Adrenal gland (tissue), 12 donors: ENCODE data around the gene HNMT. TPM values are rescaled to one million over a fixed set of nuclear protein-coding genes. Genes with fewer than 3 reads are reported as not detected.

Experiments
- DNase-seq, 7 donors: peaks; one replicate each; pipeline ENCODE4 v3.0.0-alpha.2; 2019 to 2020
- H3K27ac ChIP-seq, 5 donors: fragments of 200-600 bp; sonication (generic) in 4 of 5; 1 replicate in 3 of 5; 2 replicates in 2 of 5; pipeline versions ENCODE4 v1.5.1 to v1.8.0; 2016 to 2020; ENCODE audit warnings: mild to moderate bottlenecking in 1 of 5
- H3K27me3 ChIP-seq: fragments of 200-600 bp; 2 replicates; pipeline ENCODE4 v1.8.0; 2021
- H3K36me3 ChIP-seq, 2 donors: fragments of 200-600 bp; replicated peaks in 1 of 2; 1 replicate in 1 of 2; 2 replicates in 1 of 2; pipeline versions ENCODE4 v1.5.1 to v1.8.0; 2018 to 2022
- H3K4me1 ChIP-seq, 2 donors: fragments of 200-600 bp; replicated peaks in 1 of 2; 1 replicate in 1 of 2; 2 replicates in 1 of 2; pipeline versions ENCODE4 v1.5.1 to v1.8.0; 2018 to 2021
- H3K4me3 ChIP-seq, 4 donors: fragments of 200-600 bp; sonication (generic) in 3 of 4; one replicate each; pipeline ENCODE4 v1.5.1; 2016 to 2018
- H3K9me3 ChIP-seq, 3 donors: fragments of 200-600 bp; sonication (generic) in 1 of 3; replicated peaks in 1 of 3; 1 replicate in 2 of 3; 2 replicates in 1 of 3; pipeline versions ENCODE4 v1.5.1 to v1.8.0; 2016 to 2021
- POLR2A ChIP-seq, 2 donors: fragments of 450-650 bp; IDR thresholded peaks; one replicate each; pipeline ENCODE4 v1.6.1; 2017; ENCODE audit warnings: antibody characterized with exemption in 2 of 2, mild to moderate bottlenecking in 2 of 2, moderate library complexity in 1 of 2
- WGBS, 4 donors: extraction: QIAGEN DNeasy Blood & Tissue Kit in 2 of 4; methylation state at CpG; one replicate each; pipeline versions ENCODE4 v1.1.5 to v1.1.7; 2013 to 2017; 5-methylcytosine and 5-hydroxymethylcytosine counted together
- intact Hi-C, 2 donors: fragments of 100-400 bp; cut with DNase I; formaldehyde crosslinking; loops; one replicate each; pipeline versions ENCODE4 v1.14.1 to v1.15.0; 2022 to 2023
- polyA plus RNA-seq, 3 donors: library from polyadenylated mRNA; stranded (reverse); fragments of 200-250 nt in 2 of 3; fragments of 350-450 nt in 1 of 3; fragmentation: Illumina TruSeq in 1 of 3; extraction: RNeasy Lipid Tissue Mini Kit (QIAGEN cat#74804) in 1 of 3; gene quantifications; one replicate each; pipeline ENCODE4 v1.2.3, GENCODE V29; 2013 to 2014
- total RNA-seq, 9 donors: library from RNA; depleted of rRNA in 4 of 9; stranded (reverse); fragments of >200 nt in 4 of 9; fragments of 120-200 nt in 1 of 9; fragmentation: NEBNext Ultra II Directional in 1 of 9; extraction: Animal tissue kit (Norgen Biotek cat#: 25700) in 1 of 9; gene quantifications; one replicate each; pipeline versions ENCODE4 v1.1.0 to v1.2.4, GENCODE V29; 2013 to 2023
- TF ChIP-seq, protein P1 (sequence below), 6 experiments: fragments of 450-650 bp in 4 of 6; fragments of 200-600 bp in 2 of 6; sonication (generic) in 1 of 6; IDR thresholded peaks; 1 replicate in 5 of 6; 2 replicates in 1 of 6; pipeline versions ENCODE4 v1.5.1 to v1.8.0; 2016 to 2021; ENCODE audit warnings: antibody characterized with exemption in 6 of 6, mild to moderate bottlenecking in 2 of 6, moderate library complexity in 1 of 6
- donor health status: healthy with polysubstance abuse.
- donor health status: Bipolar disorder and iron deficiency.
- donor health status: DM: yes; HTN: yes; CAD: no.
- donor health status: DM: no; HTN: no; CAD: no.
- donor health status: DM: no; HTN: no; CAD: no.
- donor health status: DM: yes; HTN: yes; CAD: no.

The HNMT gene
- total and polyA plus RNA-seq, 12 donors, result 4.5 to 53.7 (median 21.3) TPM

DNA sequence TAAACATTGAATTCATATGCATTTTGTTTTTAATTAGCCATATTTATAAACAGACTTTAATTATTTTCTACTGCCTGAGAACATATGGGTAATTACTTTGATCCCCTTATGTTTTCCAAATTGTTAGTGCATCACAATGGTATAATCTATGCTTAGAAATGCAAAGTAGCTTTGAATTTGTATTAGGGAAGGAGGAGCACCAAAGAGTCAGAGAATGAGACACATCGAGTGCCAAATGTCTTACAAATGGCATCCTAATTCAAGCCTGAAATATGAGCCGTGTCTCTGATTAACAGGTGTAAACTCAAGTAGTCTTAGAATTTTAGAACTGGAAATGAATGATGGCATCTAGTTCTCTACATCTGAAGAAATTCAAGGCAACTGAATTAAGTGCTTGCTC lies 8.7 kb upstream of the HNMT start:
- no peaks in the 10 kb centered on the region for H3K4me1 ChIP-seq
- no peak overlapping the region for H3K4me3 ChIP-seq
- H3K36me3 ChIP-seq, result no peaks in the 10 kb centered on the region
- no peaks in the 10 kb centered on the region for H3K27me3 ChIP-seq
- no peak for DNase-seq
- no peak overlapping the region for H3K27ac ChIP-seq
- H3K9me3 ChIP-seq, result no peaks in the 10 kb centered on the region
- intact Hi-C loops, result no loop called here
- TF ChIP-seq, protein P1, sequence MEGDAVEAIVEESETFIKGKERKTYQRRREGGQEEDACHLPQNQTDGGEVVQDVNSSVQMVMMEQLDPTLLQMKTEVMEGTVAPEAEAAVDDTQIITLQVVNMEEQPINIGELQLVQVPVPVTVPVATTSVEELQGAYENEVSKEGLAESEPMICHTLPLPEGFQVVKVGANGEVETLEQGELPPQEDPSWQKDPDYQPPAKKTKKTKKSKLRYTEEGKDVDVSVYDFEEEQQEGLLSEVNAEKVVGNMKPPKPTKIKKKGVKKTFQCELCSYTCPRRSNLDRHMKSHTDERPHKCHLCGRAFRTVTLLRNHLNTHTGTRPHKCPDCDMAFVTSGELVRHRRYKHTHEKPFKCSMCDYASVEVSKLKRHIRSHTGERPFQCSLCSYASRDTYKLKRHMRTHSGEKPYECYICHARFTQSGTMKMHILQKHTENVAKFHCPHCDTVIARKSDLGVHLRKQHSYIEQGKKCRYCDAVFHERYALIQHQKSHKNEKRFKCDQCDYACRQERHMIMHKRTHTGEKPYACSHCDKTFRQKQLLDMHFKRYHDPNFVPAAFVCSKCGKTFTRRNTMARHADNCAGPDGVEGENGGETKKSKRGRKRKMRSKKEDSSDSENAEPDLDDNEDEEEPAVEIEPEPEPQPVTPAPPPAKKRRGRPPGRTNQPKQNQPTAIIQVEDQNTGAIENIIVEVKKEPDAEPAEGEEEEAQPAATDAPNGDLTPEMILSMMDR (IDR thresholded peaks at IDR 0.05), result no peak
- no peak for TF ChIP-seq POLR2A (IDR thresholded peaks at IDR 0.05)
- 81 to 89% (median 85%) methylated on average over 2 of the region's 2 CpGs for WGBS, 4 donors

DNA sequence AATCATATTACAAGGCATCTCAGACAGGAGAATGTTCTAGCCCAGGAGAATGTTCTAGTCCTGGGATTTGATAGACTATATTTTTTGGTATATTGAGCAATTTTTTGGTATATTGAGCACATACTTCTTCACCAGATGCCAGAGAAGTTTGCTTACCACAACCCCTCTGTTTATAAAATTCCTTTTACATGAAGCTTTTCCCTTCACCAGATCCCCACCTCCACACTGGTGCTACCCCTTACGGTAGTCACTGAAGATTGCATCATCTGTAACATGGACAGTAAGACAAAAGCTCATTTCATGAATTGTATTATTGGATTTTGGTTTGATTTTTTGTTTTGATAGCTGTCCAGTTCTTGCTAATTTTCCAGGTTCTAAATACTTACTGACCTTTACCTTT lies 7.2 kb upstream of the HNMT start:
- no peak for DNase-seq
- Histone ChIP-seq H3K9me3 (no peaks in the 10 kb centered on the region), H3K36me3 (no peaks in the 10 kb centered on the region), H3K4me1 (no peaks in the 10 kb centered on the region), H3K27me3 (no peaks in the 10 kb centered on the region), H3K27ac (no peak overlapping the region), H3K4me3 (no peak overlapping the region)
- 62 to 77% (median 67%) methylated on average over 1 of the region's 1 CpG for WGBS, 4 donors
- TF ChIP-seq POLR2A (IDR thresholded peaks at IDR 0.05), result no peak
- TF ChIP-seq, protein P1 (IDR thresholded peaks at IDR 0.05), result no peak
- intact Hi-C loops, result no loop called here

DNA sequence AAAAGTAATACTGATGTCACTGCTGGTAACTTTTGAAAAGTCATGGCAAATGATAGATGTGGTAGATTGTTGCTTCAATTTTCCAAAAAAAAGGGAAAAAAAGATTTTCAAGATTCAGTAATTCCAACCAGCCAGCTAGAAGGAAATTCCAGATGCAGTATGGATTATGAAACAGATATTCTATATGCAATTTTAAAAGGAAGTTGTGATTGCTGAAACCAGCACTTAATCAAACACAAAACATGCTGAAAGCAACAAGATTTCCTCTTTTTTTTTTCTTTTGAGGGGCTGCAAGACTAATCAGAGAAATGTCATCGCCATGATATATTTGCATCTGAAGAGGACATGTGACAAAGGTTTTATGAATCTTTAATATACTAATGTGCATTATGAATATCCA lies 5.1 kb upstream of the HNMT start:
- no peak overlapping the region for H3K27ac ChIP-seq
- peaks cover 0 to 8% of the 10 kb centered on the region in 2 donors for H3K4me1 ChIP-seq
- 67 to 85% (median 77%) methylated on average over 1 of the region's 1 CpG for WGBS, 4 donors
- DNase-seq, result no peak
- intact Hi-C loops, result no loop called here
- no peak for TF ChIP-seq POLR2A (IDR thresholded peaks at IDR 0.05)
- TF ChIP-seq, protein P1 (IDR thresholded peaks at IDR 0.05), result no peak
- no peak overlapping the region for H3K4me3 ChIP-seq
- H3K27me3 ChIP-seq, result no peaks in the 10 kb centered on the region
- no peaks in the 10 kb centered on the region for H3K36me3 ChIP-seq
- no peaks in the 10 kb centered on the region for H3K9me3 ChIP-seq

DNA sequence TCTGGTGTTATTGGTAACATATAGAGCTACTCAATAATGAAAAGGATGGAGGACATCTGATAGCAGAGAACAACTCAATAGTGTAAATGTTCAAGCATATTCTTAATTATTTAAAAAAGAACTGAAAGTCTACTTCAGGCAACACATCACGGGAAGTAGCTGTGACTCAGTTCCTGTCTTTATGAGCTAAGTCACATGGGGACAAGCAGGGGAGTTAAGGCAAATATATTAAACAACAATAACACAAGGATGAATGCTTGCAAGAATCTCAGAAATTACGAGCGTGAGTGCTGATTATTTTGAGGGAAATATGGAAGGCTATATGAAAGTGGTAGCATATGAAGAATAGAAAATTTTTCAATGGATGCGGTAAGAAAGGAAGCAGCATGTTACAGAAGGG lies 4.0 kb upstream of the HNMT start:
- no peaks in the 10 kb centered on the region for H3K9me3 ChIP-seq
- DNase-seq, result no peak
- no peaks in the 10 kb centered on the region for H3K36me3 ChIP-seq
- peaks cover 0 to 8% of the 10 kb centered on the region in 2 donors for H3K4me1 ChIP-seq
- TF ChIP-seq, protein P1 (IDR thresholded peaks at IDR 0.05), result no peak
- TF ChIP-seq POLR2A (IDR thresholded peaks at IDR 0.05), result no peak
- intact Hi-C loops, result no loop called here
- no peaks in the 10 kb centered on the region for H3K27me3 ChIP-seq
- 75 to 79% (median 77%) methylated on average over 4 of the region's 4 CpGs for WGBS, 4 donors
- H3K27ac ChIP-seq, result no peak overlapping the region
- H3K4me3 ChIP-seq, result no peak overlapping the region
